IMR-90 (cell line): Measurements from ENCODE around the gene TEX52. TPM values are rescaled to one million over a fixed set of nuclear protein-coding genes. Genes with fewer than 3 reads are reported as not detected.

Experiments
- ATAC-seq: fragments of 200-7000 bp; cut with Tn5 transposase; 2 replicates; pipeline ENCODE4 v1.9.1; 2020; ENCODE audit warnings: low read depth, mild to moderate bottlenecking, moderate library complexity
- Bru-seq: library from RNA; stranded (reverse); fragments of 400-500 nt; gene quantifications from one replicate; lab custom pipeline; 2021; lab: Mats Ljungman, UMichigan
- BruChase-seq, 2 experiments: library from RNA; stranded (reverse); fragments of 400-500 nt; gene quantifications; one replicate each; lab custom pipeline; 2021; lab: Mats Ljungman, UMichigan
- BruUV-seq: library from RNA; stranded (reverse); fragments of 400-500 nt; replicated peaks from 2 replicates; lab custom pipeline; 2021; lab: Mats Ljungman, UMichigan
- CTCF ChIA-PET: fragments of 300-600 bp; formaldehyde crosslinking; extraction: SDS; loops from one replicate; lab custom pipeline; 2021; ENCODE audit warnings: antibody characterized with exemption; lab: Yijun Ruan, JAX
- POLR2A ChIA-PET: fragments of 300-600 bp; sonication (Branson Sonifier 250); formaldehyde crosslinking; loops from one replicate; lab custom pipeline; 2022; ENCODE audit warnings: antibody characterized with exemption; ENCODE audit not compliant: unreplicated experiment; lab: Charles Lee
- DNase-seq: peaks from one replicate; pipeline ENCODE4 v3.0.0; 2013
- H2AFZ ChIP-seq: replicated peaks from 2 replicates; pipeline ENCODE3; 2013; ENCODE audit warnings: low read length, mild to moderate bottlenecking; ENCODE audit not compliant: poor library complexity
- H2AK5ac ChIP-seq: 2 replicates; pipeline ENCODE4 v1.6.1; 2013; ENCODE audit warnings: low read depth, low read length, inconsistent platforms
- H2AK9ac ChIP-seq: replicated peaks from 2 replicates; pipeline ENCODE3; 2013; ENCODE audit warnings: mild to moderate bottlenecking, low read depth, low read length, moderate library complexity; ENCODE audit not compliant: poor library complexity
- H2BK120ac ChIP-seq: 2 replicates; pipeline ENCODE4 v1.6.1; 2013; ENCODE audit warnings: low read depth, low read length, inconsistent platforms
- H2BK15ac ChIP-seq: 3 replicates; pipeline ENCODE4 v1.6.1; 2013; ENCODE audit warnings: low read depth, low read length, inconsistent platforms
- H2BK20ac ChIP-seq: 2 replicates; pipeline ENCODE4 v1.6.1; 2013; ENCODE audit warnings: low read depth, mild to moderate bottlenecking, inconsistent platforms, low read length, moderate library complexity
- H2BK5ac ChIP-seq: 2 replicates; pipeline ENCODE4 v1.6.1; 2013; ENCODE audit warnings: mild to moderate bottlenecking, low read depth, low read length, inconsistent platforms; ENCODE audit not compliant: poor library complexity, severe bottlenecking
- H3K14ac ChIP-seq: replicated peaks from 2 replicates; pipeline ENCODE4 v1.6.1; 2013; ENCODE audit warnings: low read depth, low read length, inconsistent platforms
- H3K18ac ChIP-seq: 2 replicates; pipeline ENCODE4 v1.6.1; 2013; ENCODE audit warnings: low read depth, low read length, control low read depth
- H3K23ac ChIP-seq: 2 replicates; pipeline ENCODE4 v1.6.1; 2013; ENCODE audit warnings: low read depth, low read length, inconsistent platforms
- H3K27ac ChIP-seq: 2 replicates; pipeline ENCODE4 v1.5.1; 2013; ENCODE audit warnings: mild to moderate bottlenecking, control low read depth, low read length; ENCODE audit not compliant: insufficient read depth
- H3K27me3 ChIP-seq: 2 replicates; pipeline ENCODE4 v1.6.1; 2013; ENCODE audit warnings: low read length; ENCODE audit not compliant: control insufficient read depth, insufficient read depth
- H3K36me3 ChIP-seq: 2 replicates; pipeline ENCODE4 v1.6.1; 2013; ENCODE audit warnings: low read length, mixed read lengths; ENCODE audit not compliant: control insufficient read depth, insufficient read depth
- H3K4ac ChIP-seq: 2 replicates; pipeline ENCODE4 v1.6.1; 2013; ENCODE audit warnings: low read depth, low read length, inconsistent platforms
- H3K4me1 ChIP-seq: 2 replicates; pipeline ENCODE4 v1.6.1; 2013; ENCODE audit warnings: low read length, mixed read lengths; ENCODE audit not compliant: control insufficient read depth, insufficient read depth
- H3K4me2 ChIP-seq: 2 replicates; pipeline ENCODE4 v1.6.1; 2013; ENCODE audit warnings: low read depth, mild to moderate bottlenecking, control low read depth, low read length, moderate library complexity
- H3K4me3 ChIP-seq: 2 replicates; pipeline ENCODE4 v1.5.1; 2013; ENCODE audit warnings: low read depth, mild to moderate bottlenecking, control low read depth, low read length, moderate library complexity; ENCODE audit not compliant: insufficient read depth
- H3K56ac ChIP-seq: 2 replicates; pipeline ENCODE4 v1.6.1; 2013; ENCODE audit warnings: low read length, inconsistent platforms; ENCODE audit not compliant: insufficient read depth; ENCODE audit errors: extremely low read depth
- H3K79me1 ChIP-seq, 2 experiments: 2 replicates each; pipeline ENCODE4 v1.6.1; 2013; ENCODE audit warnings: low read length in 2 of 2, inconsistent platforms in 1 of 2, low read depth in 1 of 2
- H3K9ac ChIP-seq: 2 replicates; pipeline ENCODE4 v1.6.1; 2013; ENCODE audit warnings: low read depth, low read length, control low read depth
- H3K9me1 ChIP-seq: 2 replicates; pipeline ENCODE4 v1.6.1; 2013; ENCODE audit warnings: low read length, inconsistent platforms; ENCODE audit not compliant: insufficient read depth
- H3K9me3 ChIP-seq: 2 replicates; pipeline ENCODE4 v1.6.1; 2013; ENCODE audit warnings: low read length; ENCODE audit not compliant: control insufficient read depth, insufficient read depth
- H4K20me1 ChIP-seq: 2 replicates; pipeline ENCODE4 v1.6.1; 2013; ENCODE audit warnings: low read length, inconsistent platforms; ENCODE audit not compliant: insufficient read depth
- H4K5ac ChIP-seq: 2 replicates; pipeline ENCODE4 v1.6.1; 2013; ENCODE audit warnings: mild to moderate bottlenecking, low read depth, low read length, control low read depth
- H4K8ac ChIP-seq, 2 experiments: 2 replicates each; pipeline ENCODE4 v1.6.1; 2013; ENCODE audit warnings: low read depth in 2 of 2, low read length in 2 of 2, control low read depth in 1 of 2, inconsistent platforms in 1 of 2
- H4K91ac ChIP-seq: 2 replicates; pipeline ENCODE4 v1.6.1; 2013; ENCODE audit warnings: low read depth, low read length, inconsistent platforms; ENCODE audit not compliant: insufficient read depth
- BHLHE40 ChIP-seq: fragments of 150-350 bp; IDR thresholded peaks from 2 replicates; pipeline ENCODE4 v1.6.1; 2016; ENCODE audit warnings: mild to moderate bottlenecking, low read depth, low read length
- CEBPB ChIP-seq: IDR thresholded peaks from 2 replicates; pipeline ENCODE4 v1.6.1; 2012; ENCODE audit warnings: low read depth, low read length, improper control_type of control experiment
- CHD1 ChIP-seq: IDR thresholded peaks from 2 replicates; pipeline ENCODE4 v1.6.1; 2012; ENCODE audit warnings: low read depth, low read length, improper control_type of control experiment
- ELK1 ChIP-seq: fragments of 150-350 bp; IDR thresholded peaks from 2 replicates; pipeline ENCODE4 v1.6.1; 2016; ENCODE audit warnings: low read depth, mild to moderate bottlenecking, low read length, moderate library complexity, borderline replicate concordance
- FOS ChIP-seq: fragments of 150-350 bp; IDR thresholded peaks from 2 replicates; pipeline ENCODE4 v1.6.1; 2016; ENCODE audit warnings: low read depth, low read length
- MAFK ChIP-seq: IDR thresholded peaks from 2 replicates; pipeline ENCODE4 v1.6.1; 2012; ENCODE audit warnings: low read depth, low read length, improper control_type of control experiment
- MAZ ChIP-seq: IDR thresholded peaks from 2 replicates; pipeline ENCODE4 v1.6.1; 2012; ENCODE audit warnings: low read depth, mild to moderate bottlenecking, low read length, improper control_type of control experiment, moderate library complexity, borderline replicate concordance
- MXI1 ChIP-seq: IDR thresholded peaks from 2 replicates; pipeline ENCODE4 v1.6.1; 2012; ENCODE audit warnings: low read depth, mild to moderate bottlenecking, low read length, moderate library complexity, borderline replicate concordance
- NFE2L2 ChIP-seq: fragments of 150-350 bp; IDR thresholded peaks from 2 replicates; pipeline ENCODE4 v1.6.1; 2016; ENCODE audit warnings: low read depth, mild to moderate bottlenecking, low read length
- POLR2A ChIP-seq: IDR thresholded peaks from 2 replicates; pipeline ENCODE4 v1.6.1; 2012; ENCODE audit warnings: mild to moderate bottlenecking, low read depth, low read length
- RAD21 ChIP-seq: IDR thresholded peaks from 2 replicates; pipeline ENCODE4 v1.6.1; 2012; ENCODE audit warnings: low read length, improper control_type of control experiment
- RCOR1 ChIP-seq: IDR thresholded peaks from 2 replicates; pipeline ENCODE4 v1.6.1; 2012; ENCODE audit warnings: mild to moderate bottlenecking, low read length, improper control_type of control experiment; ENCODE audit not compliant: insufficient replicate concordance
- RFX5 ChIP-seq: IDR thresholded peaks from 2 replicates; pipeline ENCODE4 v1.8.0; 2012; ENCODE audit warnings: low read depth, mild to moderate bottlenecking, low read length, moderate library complexity
- SMC3 ChIP-seq: fragments of 150-350 bp; IDR thresholded peaks from 2 replicates; pipeline ENCODE4 v1.6.1; 2016; ENCODE audit warnings: low read depth, mild to moderate bottlenecking, antibody characterized with exemption, low read length, moderate library complexity
- USF2 ChIP-seq: fragments of 150-350 bp; IDR thresholded peaks from 2 replicates; pipeline ENCODE4 v1.6.1; 2017; ENCODE audit warnings: mild to moderate bottlenecking, antibody characterized with exemption, low read length, low read depth
- WGBS, 2 experiments: methylation state at CpG; one replicate each; pipeline versions ENCODE4 v1.1.5 to v1.1.7; 2013; ENCODE audit warnings: missing lambda C conversion rate in 2 of 2; ENCODE audit not compliant: insufficient read length in 1 of 2; ENCODE audit errors: extremely low coverage in 2 of 2; 5-methylcytosine and 5-hydroxymethylcytosine counted together
- dilution Hi-C: fragments of 300-500 bp; cut with HindIII; formaldehyde crosslinking; loops from one replicate; pipeline ENCODE4 v1.14.3; 2018; ENCODE audit warnings: low sequenced_read_pairs; ENCODE audit not compliant: unreplicated experiment
- in situ Hi-C: fragments of 300-500 bp; cut with MboI; formaldehyde crosslinking; loops from 3 replicates; pipeline ENCODE4 v1.14.3; 2019; ENCODE audit warnings: low sequenced_read_pairs, inconsistent platforms, mixed read lengths
- intact Hi-C: fragments of 100-400 bp; cut with micrococcal nuclease; formaldehyde crosslinking; loops from 2 replicates; pipeline ENCODE4 v1.10.0; 2022
- long read RNA-seq: library from polyadenylated mRNA; unstranded; transcript quantifications from one replicate; pipeline ENCODE4 v2.0.0, GENCODE V29; 2021; ENCODE audit not compliant: unreplicated experiment
- polyA plus RNA-seq, 3 experiments: library from polyadenylated mRNA; depleted of rRNA; stranded (reverse); fragments of >200 nt; gene quantifications; 2 replicates each; pipeline ENCODE4 v1.2.3, GENCODE V29; 2012; ENCODE audit warnings: low replicate concordance in 1 of 3
- total RNA-seq: library from RNA; depleted of rRNA; stranded (reverse); fragments of >200 nt; gene quantifications from 2 replicates; pipeline ENCODE4 v1.2.3, GENCODE V29; 2012; rRNA removed

TEX52 gene
- total RNA-seq (not detected in 2 replicates), polyA plus RNA-seq (2012; rRNA removed) (not detected in 2 replicates), Bru-seq, nascent RNA (percentile 9 among the genes with signal in this experiment), BruChase-seq, experiment 1, labeled RNA remaining after a 6-hour chase (percentile 12 among the genes with signal in this experiment), BruChase-seq, experiment 2, labeled RNA remaining after a 2-hour chase (percentile 13 among the genes with signal in this experiment)
- not detected in 2 replicates for polyA plus RNA-seq (2012; cell fraction: cytosol; rRNA removed)
- not detected in 2 replicates for polyA plus RNA-seq (2012; cell fraction: nucleus; rRNA removed; ENCODE audit: low replicate concordance)
- long read RNA-seq, result 0 reads

GRCh38 chr12:2857021-2857431, at the start of gene TEX52:
TEX52 (minus strand) TSS chr12:2857039; CDS start chr12:2857026, 13 bp downstream.
- BruUV-seq, result no TSS peak
- Histone ChIP-seq H3K4me2 (no peak within 1 kb of the TSS), H2BK5ac (no peak within 1 kb of the TSS), H3K27ac (no peak within 1 kb of the TSS), H3K18ac (no peak within 1 kb of the TSS), H3K14ac (no peak within 1 kb of the TSS), H2BK120ac (no peak within 1 kb of the TSS), H2AFZ (no peak within 1 kb of the TSS), H3K9me1 (no peaks in the 10 kb centered on the region), H3K4me3 (no peak within 1 kb of the TSS), H4K5ac (no peak within 1 kb of the TSS), H3K9me3 (no peaks in the 10 kb centered on the region), H3K23ac (no peak within 1 kb of the TSS), H3K4me1 (no peaks in the 10 kb centered on the region), H3K27me3 (no peaks in the 10 kb centered on the region), H2BK15ac (no peak within 1 kb of the TSS), H4K8ac (no peak within 1 kb of the TSS), H2AK9ac (peak within 1 kb of the TSS; percentile 68), H3K79me1 (no peaks in the 10 kb centered on the region), H4K91ac (no peak within 1 kb of the TSS), H4K20me1 (no peaks in the 10 kb centered on the region), H3K4ac (no peak within 1 kb of the TSS), H3K56ac (no peak within 1 kb of the TSS), H2BK20ac (no peak within 1 kb of the TSS), H3K36me3 (peaks cover 6% of the 10 kb centered on the region), H3K9ac (no peak within 1 kb of the TSS), H2AK5ac (no peak within 1 kb of the TSS)
- in situ Hi-C loops, result loop anchor here (10.0 kb wide), 1 partner anchor 178 kb away; no protein-coding TSS in a partner anchor
- POLR2A ChIA-PET, result no interaction called here
- dilution Hi-C loops, result no loop called here
- intact Hi-C loops, result no loop called here
- DNase-seq, result no peak
- 60% methylated on average over 1 of the region's 3 CpGs; no CpG with 5 or more reads in 1 of the 2 experiments for WGBS, 2 experiments
- CTCF ChIA-PET, result no interaction called here
- no peak for ATAC-seq
- no peak for TF ChIP-seq CHD1
- TF ChIP-seq MAZ, result no peak
- no peak for TF ChIP-seq BHLHE40
- TF ChIP-seq RAD21, result no peak
- no peak for TF ChIP-seq FOS
- TF ChIP-seq MAFK, result no peak
- TF ChIP-seq RCOR1, result no peak
- no peak for TF ChIP-seq RFX5
- no peak for TF ChIP-seq POLR2A
- TF ChIP-seq MXI1, result no peak
- no peak for TF ChIP-seq CEBPB
- TF ChIP-seq NFE2L2, result no peak
- TF ChIP-seq SMC3, result no peak
- TF ChIP-seq USF2, result no peak
- TF ChIP-seq ELK1, result no peak
